Endometrial microvascular endothelial cells (primary cell): ENCODE measurements around the gene SLC23A3. TPM values are rescaled to one million over a fixed set of nuclear protein-coding genes. Genes with fewer than 3 reads are reported as not detected.

Experiments
- in situ Hi-C: cut with HindIII; loops from 2 replicates; pipeline ENCODE4 v1.10.0; 2017; ENCODE audit warnings: low sequenced_read_pairs, low pct_unique_long_range_greater_than_20kb; ENCODE audit errors: inconsistent ontology term
- total RNA-seq: library from RNA; depleted of rRNA; stranded (reverse); fragments of >200 nt; gene quantifications from one replicate; pipeline ENCODE4 v1.2.3, GENCODE V29; 2015; ENCODE audit errors: inconsistent ontology term

The SLC23A3 gene
- total RNA-seq, 1 donor from 2014 or later: 0.19 TPM

DNA sequence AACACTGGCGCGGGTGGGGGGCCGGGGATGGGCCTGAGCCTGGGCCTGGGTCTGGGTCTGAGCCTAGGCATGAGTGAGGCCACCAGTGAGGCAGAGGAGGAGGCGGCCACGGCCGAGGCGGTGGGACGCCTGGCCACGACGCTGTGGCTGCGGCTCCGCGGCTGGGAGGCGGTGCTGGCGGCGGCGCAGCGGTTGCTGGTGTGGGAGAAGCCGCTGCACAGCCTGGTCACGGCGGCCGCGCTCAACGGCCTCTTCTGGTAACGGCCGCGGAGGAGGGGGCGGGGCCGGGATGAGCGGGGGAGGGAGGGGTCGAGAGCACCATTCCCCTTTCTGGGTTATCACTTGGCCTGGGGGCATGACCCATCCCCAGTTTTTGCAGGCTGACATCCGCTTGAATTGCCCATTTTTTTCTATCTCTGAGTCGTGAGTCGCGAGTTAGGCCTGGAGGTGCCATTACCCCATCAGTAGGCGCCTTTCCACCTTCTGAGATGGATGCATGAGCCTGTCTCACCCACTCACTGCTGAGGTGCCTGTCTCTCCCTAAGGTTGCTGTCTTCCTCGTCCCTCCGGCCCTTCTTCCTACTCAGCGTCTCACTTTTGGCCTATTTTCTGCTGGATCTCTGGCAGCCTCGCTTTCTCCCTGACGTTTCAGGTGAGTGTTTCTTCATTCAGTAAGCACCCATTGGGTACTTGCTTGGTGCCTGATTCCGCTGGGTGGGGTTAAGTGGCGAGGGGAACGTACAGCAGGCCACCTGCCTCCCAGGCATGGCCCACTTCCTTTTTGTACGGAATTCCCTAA is 8.7 kb upstream of the SLC23A3 start:
- in situ Hi-C loops: no loop called here

DNA sequence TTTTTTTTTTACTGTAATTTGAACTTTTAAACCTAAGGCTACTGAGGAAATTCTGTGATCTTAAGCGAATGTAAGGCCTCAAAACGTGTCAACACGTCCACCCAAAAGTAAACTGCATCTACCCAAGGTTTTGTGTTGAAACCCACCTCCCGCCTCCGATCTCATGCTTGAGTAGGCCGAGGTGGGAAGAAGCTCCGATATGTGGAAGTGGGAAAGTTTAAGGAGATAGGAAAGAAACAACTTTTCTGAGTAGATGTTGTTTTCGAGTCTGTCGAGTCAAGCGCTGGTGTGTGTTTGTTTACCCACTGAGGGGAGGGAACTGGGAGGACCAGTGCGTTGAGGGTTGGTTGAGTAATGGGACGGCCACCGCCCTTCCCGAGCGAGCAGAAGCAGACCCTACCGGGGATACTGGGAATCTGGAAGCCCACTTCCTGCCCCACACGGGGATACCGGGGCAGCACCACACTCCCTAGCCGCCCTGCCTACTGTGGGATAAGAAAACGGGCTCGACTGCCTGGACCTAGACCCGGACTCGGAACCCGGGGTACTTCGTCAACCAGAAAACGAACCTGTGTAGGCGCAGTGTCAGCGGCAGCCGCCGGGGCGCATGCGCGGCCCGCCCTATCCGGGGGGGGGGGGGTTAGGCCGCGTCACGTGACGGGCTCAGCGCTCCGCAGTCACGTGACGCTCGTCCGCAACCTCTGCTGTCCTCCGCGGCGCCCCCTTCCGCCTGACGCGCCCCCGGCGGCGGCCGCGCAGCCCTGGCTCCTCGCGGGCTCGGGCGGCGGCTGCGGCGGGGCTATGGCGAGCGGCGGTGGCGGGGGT is 7.9 kb upstream of the SLC23A3 start, which contains the start of gene RETREG2:
Gene RETREG2, plus strand, starts transcription at position 724 of the 825 bp plus-strand sequence. Its CDS starts 78 bp downstream, at position 802.
- in situ Hi-C loops: no loop called here

DNA sequence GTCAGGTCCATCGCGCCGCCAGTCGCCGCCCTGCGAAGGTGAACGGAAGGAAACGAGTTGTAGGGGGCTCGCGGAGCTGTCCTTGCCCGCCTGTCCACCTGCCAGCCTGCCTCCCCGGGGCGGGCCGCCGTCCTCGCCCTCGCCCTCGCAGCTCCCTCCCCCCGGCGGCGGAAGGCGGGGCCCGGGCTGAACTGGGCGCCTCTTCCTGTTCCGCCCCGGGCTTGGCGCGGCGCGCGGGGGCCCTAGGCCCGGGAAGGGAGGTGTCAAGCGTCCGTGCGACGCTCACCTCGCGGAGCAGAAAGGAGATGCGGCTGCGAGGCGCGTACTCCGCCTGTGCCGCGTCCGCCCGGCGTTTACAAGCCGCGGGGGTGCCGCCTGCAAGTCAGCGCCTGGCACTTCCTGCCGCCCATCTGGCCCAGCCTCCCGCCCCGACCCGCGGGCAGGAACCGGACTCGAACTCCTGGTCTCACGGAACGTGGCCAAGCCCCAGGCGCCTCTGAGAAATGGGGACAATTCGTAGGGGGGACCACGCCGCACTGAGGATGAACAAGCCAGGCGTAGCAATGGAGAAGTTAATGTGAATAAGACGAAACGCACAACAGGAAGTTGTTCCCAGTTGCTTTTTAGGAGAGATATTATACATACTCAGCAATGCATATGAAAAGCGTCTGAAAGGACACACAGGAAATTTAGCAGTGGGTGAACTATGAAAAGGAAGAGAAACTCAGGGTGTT is 7.2 kb upstream of the SLC23A3 start, which contains the start of gene CNPPD1:
Gene CNPPD1, minus strand, starts transcription at position 108 of the 734 bp plus-strand sequence. Its CDS starts 97 bp downstream, at position 11.
- in situ Hi-C loops: no loop called here

DNA sequence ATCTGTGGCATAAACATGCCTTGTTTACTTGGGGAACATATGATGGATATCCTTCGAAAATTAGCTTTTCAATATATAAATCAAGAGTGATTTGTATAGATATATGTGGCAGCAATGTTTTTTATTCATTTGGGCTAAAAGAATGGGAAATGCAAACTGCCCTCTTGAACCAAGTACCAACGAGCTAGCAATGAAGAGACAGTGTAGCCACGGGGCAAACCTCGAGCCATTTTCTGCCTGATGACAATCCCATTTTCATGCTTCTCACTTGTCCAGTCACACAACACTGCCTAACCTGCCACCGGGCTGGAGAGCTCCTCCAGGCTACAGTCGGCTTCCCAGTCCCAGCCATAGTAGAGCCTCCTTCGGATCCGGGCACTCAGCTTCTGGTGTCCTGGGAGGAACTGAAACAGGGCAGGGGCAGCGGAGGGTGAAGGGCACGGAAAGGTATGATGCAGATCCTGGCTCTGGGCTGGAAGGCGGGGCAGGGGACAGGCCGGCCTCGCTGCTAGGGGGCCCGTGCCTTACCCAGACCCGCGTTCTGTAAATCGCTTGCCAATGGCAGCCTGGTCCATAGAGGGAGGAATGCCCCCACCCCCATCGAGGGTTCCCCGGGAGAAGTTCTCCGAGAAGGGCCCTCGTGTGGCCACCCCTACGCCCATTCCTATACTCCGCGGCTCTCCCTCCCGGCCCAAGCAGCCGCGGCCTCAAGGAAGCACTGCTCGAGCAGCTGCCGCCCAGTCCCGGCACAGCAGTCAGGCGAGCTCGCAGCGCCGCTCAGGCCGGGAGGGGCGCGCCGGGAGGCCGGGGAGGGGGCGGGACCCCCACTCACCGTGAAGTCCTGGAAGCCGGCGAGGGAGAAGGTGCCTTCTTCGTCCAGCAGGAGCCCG is 6.3 kb upstream of the SLC23A3 start:
- in situ Hi-C loops: no loop called here

DNA sequence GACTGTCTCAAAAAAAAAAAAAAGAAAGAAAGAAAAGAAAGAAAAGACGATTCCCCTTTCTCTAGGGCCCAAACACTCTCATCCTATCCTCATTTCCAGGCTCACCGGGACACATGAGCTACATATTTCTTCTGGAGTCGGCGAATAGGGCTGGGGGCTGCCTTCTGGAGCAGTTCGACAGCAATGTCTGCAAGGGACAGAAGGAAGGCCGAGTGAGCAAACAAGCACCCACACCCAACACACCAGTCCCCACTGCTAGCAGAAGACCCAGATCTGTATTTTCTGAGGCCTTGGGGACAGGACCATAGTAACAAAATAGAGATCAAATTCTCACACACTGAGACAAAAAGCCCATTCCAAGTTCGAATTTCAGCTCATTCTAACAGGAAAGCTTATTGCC is 5.7 kb upstream of the SLC23A3 start:
- in situ Hi-C loops: no loop called here

DNA sequence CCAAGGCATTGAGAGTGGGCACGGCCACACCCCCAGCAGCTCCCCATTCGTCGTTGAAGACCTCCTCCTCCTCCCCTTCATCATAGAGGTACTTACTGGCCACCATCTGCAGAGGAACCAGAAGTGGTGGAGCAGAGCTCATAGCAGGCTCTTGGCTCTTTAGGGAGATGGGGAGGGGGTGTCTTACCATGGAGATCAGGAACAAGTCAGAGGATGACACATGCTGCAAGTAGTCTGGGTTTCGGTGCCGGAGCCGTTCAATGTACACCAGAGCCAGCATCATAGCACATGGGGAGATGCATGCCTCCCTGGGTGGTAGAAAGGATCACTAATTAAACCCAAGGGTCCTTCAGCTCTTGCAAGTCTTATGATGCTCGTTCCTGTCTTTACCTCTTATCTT is 5.0 kb upstream of the SLC23A3 start:
- in situ Hi-C loops: no loop called here

DNA sequence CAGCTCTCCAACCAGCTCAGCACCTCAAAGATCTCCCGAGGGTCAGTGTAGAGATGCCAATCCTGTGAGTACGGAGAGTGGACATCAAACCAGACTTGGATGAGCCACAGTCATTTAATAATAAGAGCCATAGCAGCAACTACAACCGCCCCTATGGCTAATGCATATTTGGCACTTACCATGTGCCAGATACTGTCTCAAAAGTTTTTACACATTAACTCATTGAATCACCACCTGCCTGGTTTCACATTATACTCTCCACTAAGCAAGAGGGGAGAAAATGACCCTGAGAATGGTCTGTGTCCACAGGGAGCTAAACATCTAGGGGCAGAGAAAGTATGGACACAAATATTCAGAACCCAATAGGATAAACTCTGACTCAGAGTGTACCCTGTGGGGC is 4.3 kb upstream of the SLC23A3 start:
- in situ Hi-C loops: no loop called here

DNA sequence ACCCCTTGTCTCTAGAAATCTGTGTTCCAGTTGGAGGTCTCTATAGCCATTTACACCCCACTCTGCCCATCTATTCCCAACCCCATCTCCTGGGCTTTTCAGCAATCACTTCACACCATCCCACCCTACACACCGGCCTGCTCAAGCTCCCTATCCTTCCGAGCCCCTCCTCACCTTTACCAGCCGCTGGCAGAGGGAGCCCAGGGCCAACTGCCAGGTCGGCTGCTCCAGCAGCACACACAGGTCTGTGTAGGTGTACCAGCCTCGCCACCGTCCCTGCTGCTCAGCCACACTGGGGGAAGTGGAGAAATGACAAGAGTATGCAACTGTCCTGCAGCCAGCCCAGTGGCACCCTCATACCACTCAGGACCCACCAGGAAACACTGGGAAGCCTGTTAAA is 3.3 kb upstream of the SLC23A3 start:
- in situ Hi-C loops: no loop called here

DNA sequence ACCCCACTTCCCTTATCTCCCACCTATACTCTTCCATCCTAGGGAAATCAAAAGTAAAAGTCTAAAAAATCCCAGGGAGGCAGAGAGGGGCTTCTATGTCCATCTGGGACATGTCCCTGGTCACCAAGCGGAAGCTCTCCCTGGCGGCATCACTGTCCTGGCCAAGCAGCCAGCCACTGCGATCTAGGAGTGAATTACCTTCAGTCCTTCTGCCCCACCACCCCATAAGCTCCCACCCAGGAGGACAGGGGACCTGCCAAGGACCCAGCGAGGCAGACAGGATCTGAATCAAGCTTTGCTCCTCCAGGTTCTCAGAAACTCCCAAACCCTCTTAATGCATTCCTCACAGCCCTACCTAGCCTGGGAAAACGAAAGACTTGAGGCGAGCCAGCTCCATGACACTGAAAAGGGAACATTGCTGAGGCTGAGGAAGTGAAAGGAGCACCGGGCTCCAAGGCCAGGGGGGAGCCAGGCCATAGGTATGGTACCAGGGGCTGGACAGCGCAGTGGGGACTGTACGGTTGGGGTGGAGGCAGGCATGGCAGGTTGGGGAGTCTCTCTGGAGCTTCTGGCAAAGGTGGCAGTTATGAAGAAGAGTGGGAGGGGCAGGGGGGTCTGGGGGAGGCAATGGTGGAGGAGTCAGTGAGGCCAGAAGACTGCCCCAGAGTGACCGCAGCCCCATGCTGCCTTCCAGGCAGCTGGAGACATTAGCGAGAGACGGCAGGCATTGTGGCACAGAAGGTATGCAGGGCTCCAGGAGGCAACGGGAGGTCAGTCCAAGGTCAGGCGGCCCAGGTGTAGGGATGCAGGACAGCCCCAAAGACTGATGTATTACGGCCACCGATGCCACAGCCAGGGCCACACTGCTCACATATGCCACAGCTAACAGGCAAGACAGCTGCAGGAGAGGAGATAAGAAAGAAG is 2.7 kb upstream of the SLC23A3 start:
- in situ Hi-C loops: no loop called here

DNA sequence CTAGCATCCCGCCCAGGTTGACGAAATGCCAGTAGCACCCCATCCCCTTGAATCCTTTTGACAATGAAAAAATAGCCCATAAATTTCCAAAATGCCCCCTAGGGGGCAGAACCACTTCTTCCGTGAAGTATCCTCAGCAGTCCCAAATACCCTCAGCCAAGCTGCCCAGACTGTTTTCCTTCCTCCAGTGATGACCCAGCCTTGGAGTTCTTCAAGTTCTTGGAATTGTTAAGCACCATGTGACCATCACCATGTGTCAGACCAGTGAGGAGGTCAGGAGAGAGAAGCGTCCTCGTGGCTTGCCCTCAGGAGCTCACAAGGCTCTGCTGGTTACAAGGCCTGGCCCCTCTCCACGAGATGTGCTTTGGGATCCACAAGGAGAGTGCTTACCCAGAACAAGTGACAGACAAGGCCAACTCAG is 1.4 kb upstream of the SLC23A3 start:
- in situ Hi-C loops: no loop called here

DNA sequence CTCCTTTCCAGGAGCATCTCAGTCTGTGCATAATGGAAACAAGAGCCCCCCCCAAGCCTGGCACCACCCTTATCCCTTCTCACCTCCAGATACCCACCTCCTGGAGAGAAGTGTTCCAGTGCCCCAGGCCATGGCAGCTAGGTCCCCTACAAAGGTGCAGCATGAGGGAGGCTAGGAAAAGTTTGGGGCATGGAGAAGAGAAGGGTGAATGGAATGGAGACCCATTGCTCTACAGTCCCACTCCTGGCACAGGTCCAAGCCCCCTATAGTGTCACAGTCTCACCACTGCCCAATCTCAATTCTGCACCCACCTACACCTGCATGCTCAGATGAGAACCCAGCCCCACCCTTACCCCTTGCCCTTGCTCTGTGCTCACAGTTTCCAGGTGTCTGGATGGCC is 897 bp downstream of the SLC23A3 start:
- in situ Hi-C loops: no loop called here

DNA sequence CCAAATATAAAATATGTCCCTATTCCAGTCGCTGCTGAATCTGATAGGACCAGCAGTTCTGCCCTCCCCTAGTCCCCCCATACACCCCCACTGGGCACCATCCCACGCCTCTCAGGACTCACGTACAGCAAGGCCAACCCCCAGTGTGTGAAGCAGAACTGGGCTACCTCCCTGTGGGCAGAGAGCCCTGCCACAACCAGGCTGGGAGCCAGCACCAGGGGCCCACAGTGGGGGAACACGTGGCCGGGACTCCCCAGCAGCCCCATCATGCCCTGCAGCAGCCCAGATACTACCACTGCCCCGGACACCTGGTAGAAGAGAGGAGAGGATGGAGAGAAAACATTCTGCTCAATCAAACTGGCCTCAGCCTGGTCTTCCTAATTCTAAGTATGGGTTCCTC is 1.3 kb downstream of the SLC23A3 start:
- in situ Hi-C loops: no loop called here

DNA sequence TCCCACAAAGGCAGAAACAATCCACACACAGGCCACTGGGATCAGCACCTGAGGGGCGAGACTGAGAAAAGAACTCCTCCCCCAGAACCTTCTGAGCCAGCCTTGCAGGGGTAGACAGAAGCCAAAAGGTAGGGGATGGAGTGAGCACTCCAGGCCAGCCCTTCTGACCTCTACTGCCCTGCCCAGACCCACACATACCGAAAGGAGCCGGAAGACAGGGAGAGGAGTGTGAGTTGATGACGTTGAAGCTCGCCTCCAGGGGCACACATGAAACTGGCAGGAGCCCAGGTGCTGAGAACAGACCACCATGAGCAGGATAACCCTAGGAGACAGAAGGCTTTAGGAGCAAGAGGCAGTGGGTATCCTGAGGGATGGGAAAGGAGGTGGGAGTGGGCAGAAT is 1.8 kb downstream of the SLC23A3 start:
- in situ Hi-C loops: no loop called here

DNA sequence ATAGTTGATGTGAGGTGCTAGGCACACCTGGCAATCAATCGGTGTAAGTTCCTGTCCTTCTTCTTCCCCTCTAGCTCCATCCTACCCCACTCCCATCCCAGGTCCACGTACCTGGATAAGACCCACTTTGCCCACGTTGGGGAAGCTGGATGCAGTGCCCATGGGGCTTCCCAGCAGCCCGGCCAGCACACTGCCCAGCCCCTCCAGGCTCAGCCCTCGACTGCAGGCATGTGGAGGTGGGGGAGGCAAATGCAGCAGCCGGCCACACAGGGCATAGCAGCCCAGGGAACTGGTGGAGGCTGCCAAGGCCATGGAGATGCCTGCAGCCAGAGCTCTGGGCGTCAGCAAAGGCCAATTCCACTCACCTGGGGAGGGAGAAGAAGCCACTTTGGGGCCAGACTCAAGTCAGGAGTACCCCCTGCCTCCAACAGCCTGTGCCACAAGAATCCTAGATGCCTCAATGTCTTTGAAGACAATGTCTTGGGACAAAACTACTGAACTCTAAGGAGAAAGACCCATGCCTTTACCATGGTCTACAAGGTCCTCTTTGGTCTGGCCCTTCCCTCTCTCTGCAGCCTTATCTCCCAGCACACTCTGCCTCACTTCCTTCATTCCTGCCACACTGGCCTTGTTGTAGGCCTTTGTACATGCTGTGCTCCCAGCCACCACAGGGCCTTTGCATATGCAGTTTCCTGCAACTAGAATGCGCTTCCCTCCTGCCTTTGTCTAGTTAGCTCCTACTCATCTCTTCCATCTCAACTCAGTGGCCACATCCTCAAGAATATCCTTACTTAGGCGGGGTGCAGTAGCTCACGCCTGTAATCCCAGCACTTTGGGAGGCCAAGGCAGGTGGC is 4.5 kb downstream of the SLC23A3 start:
- in situ Hi-C loops: no loop called here

DNA sequence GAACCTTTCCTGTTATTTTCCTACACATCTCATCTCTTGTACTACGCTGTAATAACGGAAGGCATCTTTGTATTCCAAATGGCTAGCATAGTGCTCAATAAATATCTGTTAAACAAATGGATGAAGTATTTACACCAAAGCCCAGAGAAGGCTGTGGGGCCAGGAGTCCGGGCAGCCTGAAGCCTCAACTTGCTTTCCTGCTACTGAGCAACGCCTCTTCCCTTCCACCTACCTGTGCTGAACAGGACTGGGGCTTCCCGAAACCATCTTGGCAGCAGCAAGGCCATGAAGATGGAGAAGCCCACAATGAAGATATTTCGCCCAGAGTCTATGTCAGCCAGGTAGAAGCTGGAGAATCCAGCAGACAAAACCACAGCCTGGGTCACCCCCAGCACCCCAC is 6.7 kb downstream of the SLC23A3 start:
- in situ Hi-C loops: no loop called here

DNA sequence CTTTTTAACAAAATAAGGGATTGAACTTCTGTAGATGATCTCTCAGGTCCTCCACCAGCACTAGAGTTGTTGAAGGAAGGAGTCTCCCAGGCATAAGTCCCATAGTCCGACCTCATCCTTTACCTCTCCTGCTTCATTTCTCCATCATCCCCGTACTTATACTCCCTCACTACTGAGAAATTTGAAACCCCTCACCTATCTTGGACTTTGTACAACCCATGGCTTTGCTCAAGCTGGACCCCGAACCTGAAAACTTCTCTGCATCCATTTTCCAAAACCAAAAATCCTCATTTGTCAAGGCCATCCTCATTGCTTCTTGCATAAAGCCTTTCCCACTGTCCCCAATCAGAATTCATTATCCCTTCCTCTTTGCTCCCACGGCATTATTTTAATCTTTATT is 8.7 kb downstream of the SLC23A3 start:
- in situ Hi-C loops: no loop called here
